ENCODE measurements around the gene MPV17L.
"Not testable (repeated sequence)": the region's sequence is repeated elsewhere in the genome, so short reads cannot be mapped to it uniquely, and the experiment has no call there.

Gene MPV17L

DNA sequence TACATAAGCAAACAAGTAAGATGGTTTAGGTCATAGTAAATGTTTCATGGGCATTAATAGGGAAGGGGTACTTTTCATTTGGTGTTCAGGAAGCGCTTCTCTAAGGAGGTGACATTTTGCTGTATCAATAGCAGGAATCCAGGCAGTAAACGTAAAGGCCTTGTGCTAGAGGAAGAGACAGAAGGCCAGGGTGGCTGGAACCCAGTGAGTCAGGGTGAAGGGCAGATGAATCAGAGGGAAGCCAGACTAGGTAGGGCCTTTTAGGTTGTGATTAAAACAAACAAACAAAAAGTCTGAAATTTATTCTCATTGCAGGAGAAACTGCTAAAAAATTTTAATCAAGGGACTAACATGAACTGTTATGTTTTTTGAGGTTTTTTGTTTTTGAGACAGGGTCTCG lies 45.3 kb downstream of the MPV17L start:
- no peak for TF ChIP-seq CTCF (IDR thresholded peaks at IDR 0.05; ENCODE audit: control extremely low read depth, extremely low read depth, low read depth, missing control alignments)
- ChIA-PET CTCF (no interaction called here), POLR2A (no interaction called here)
- no peak for DNase-seq (ENCODE audit: extremely low spot score)

GRCh38 chr16:15442140-15442539 lies 46.6 kb downstream of the MPV17L start:
- CTCF ChIA-PET = interaction anchor here (1.6 kb wide), 1 partner anchor 15 kb away, joined by 3 read pairs; no protein-coding TSS in a partner anchor
- DNase-seq (ENCODE audit: extremely low spot score); POLR2A ChIA-PET: not testable (repeated sequence)

GRCh38 chr16:15443753-15444152 lies 48.2 kb downstream of the MPV17L start:
- no peak for TF ChIP-seq CTCF (IDR thresholded peaks at IDR 0.05; ENCODE audit: control extremely low read depth, extremely low read depth, low read depth, missing control alignments)
- POLR2A ChIA-PET = no interaction called here
- CTCF ChIA-PET = interaction anchor here (0.7 to 1.6 kb wide), 2 partner anchors 13 to 15 kb away, joined by 3 read pairs; no protein-coding TSS in a partner anchor
- no peak for DNase-seq (ENCODE audit: extremely low spot score)

GRCh38 chr16:15444264-15444663 lies 48.7 kb downstream of the MPV17L start:
- ChIA-PET POLR2A (no interaction called here), CTCF (interaction anchor here (0.7 to 0.9 kb wide), 2 partner anchors 10 to 16 kb away, joined by 3 read pairs; no protein-coding TSS in a partner anchor)
- DNase-seq (ENCODE audit: extremely low spot score) = no peak
- no peak for TF ChIP-seq CTCF (IDR thresholded peaks at IDR 0.05; ENCODE audit: control extremely low read depth, extremely low read depth, low read depth, missing control alignments)

GRCh38 chr16:15445450-15445849 lies 49.9 kb downstream of the MPV17L start:
- ChIA-PET POLR2A (no interaction called here), CTCF (interaction anchor here (1.1 kb wide), 1 partner anchor 25 kb away, joined by 3 read pairs; no protein-coding TSS in a partner anchor)
- TF ChIP-seq CTCF (IDR thresholded peaks at IDR 0.05; ENCODE audit: control extremely low read depth, extremely low read depth, low read depth, missing control alignments) = no peak
- DNase-seq (ENCODE audit: extremely low spot score) = no peak

DNA sequence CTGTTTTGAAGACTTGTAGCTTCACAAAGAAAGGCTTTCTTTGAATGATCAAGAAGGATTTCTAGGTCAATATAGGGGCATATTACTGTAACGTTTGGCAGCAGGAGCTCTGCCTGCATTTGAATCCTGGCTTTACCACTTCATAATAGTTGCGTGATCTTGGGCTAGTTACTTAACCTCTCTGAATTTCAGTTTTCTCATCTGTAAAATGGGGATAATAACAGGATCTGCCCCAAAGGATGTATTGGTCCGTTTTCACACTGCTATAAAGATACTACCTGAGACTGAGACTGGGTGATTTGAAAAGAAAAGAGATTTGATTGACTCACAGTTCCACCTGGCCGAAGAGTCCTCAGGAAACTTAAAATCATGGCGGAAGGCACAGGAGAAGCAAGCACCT lies 51.3 kb downstream of the MPV17L start:
- ChIA-PET CTCF (no interaction called here), POLR2A (no interaction called here)

DNA sequence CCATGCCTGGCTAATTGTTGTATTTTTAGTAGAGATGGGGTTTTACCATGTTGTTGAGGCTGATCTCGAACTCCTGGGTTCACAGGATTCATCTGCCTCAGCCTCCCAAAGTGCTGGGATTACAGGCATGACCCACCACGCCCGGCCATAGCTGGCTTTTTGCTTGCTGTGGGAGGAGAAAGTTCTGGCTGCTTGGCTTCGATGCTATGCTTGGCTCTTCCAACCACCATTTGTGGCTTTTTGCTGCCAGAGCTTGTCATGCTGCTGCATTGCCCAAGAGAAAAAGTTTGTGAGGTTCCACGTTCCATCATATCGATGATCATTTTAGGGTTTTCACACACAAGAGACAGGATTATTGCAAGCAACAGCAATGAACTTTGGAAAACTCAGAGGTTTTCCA lies 55.1 kb downstream of the MPV17L start:
- POLR2A ChIA-PET = no interaction called here
- CTCF ChIA-PET = interaction anchor here (0.8 kb wide), 1 partner anchor 371 kb away, joined by 3 read pairs; no protein-coding TSS in a partner anchor

More for the DNA sequence above, 51.3 kb downstream of the MPV17L start:
- TF ChIP-seq CTCF (IDR thresholded peaks at IDR 0.05; ENCODE audit: control extremely low read depth, extremely low read depth, low read depth, missing control alignments) = no peak
- DNase-seq (ENCODE audit: extremely low spot score) = no peak

More for the DNA sequence above, 55.1 kb downstream of the MPV17L start:
- no peak for DNase-seq (ENCODE audit: extremely low spot score)
- TF ChIP-seq CTCF (IDR thresholded peaks at IDR 0.05; ENCODE audit: control extremely low read depth, extremely low read depth, low read depth, missing control alignments) = no peak
